Testis (tissue), 3 donors: ENCODE measurements around the gene SERTM2. TPM values are rescaled to one million over a fixed set of nuclear protein-coding genes. Genes with fewer than 3 reads are reported as not detected.
"Not testable (repeated sequence)": the region's sequence is repeated elsewhere in the genome, so short reads cannot be mapped to it uniquely, and the experiment has no call there.

Source experiments
- DNase-seq: peaks from one replicate; pipeline ENCODE4 v3.0.0-alpha.2; 2019
- H3K27ac ChIP-seq, 2 donors: fragments of 200-600 bp; sonication (generic); one replicate each; pipeline ENCODE4 v1.5.1; 2019
- H3K27me3 ChIP-seq: fragments of 200-600 bp; sonication (generic); one replicate; pipeline ENCODE4 v1.5.1; 2019
- H3K36me3 ChIP-seq: fragments of 200-600 bp; sonication (generic); one replicate; pipeline ENCODE4 v1.5.1; 2017; ENCODE audit warnings: low read depth; ENCODE audit errors: missing control alignments
- H3K4me1 ChIP-seq: fragments of 200-600 bp; sonication (generic); one replicate; pipeline ENCODE4 v1.5.1; 2019
- H3K4me3 ChIP-seq, 2 donors: fragments of 200-600 bp; sonication (generic); one replicate each; pipeline ENCODE4 v1.5.1; 2017 to 2019
- H3K9me3 ChIP-seq: fragments of 200-600 bp; sonication (generic); one replicate; pipeline ENCODE4 v1.5.1; 2017
- POLR2A ChIP-seq: fragments of 450-650 bp; IDR thresholded peaks from one replicate; pipeline ENCODE4 v1.6.1; 2017; ENCODE audit warnings: antibody characterized with exemption, mild to moderate bottlenecking, moderate library complexity
- WGBS, 2 donors: methylation state at CpG; one replicate each; pipeline ENCODE4 v1.1.5; 2018; 5-methylcytosine and 5-hydroxymethylcytosine counted together
- intact Hi-C: fragments of 100-400 bp; cut with DNase I; formaldehyde crosslinking; loops from one replicate; pipeline ENCODE4 v1.15.1; 2023; ENCODE audit warnings: low total_unique reads
- polyA plus RNA-seq: library from polyadenylated mRNA; stranded (reverse); fragments of 350-450 nt; fragmentation: Illumina TruSeq; extraction: RNeasy Lipid Tissue Mini Kit (QIAGEN cat#74804); gene quantifications from one replicate; pipeline ENCODE4 v1.2.3, GENCODE V29; 2014; ENCODE audit warnings: low read depth, low replicate concordance; ENCODE audit not compliant: insufficient read depth
- total RNA-seq, 2 donors: library from RNA; depleted of rRNA; stranded (reverse); fragments of >200 nt; gene quantifications; one replicate each; pipeline ENCODE4 v1.2.3, GENCODE V29; 2016
- TF ChIP-seq, protein P1 (sequence below), 3 experiments: fragments of 450-650 bp in 2 of 3; fragments of 200-600 bp in 1 of 3; sonication (generic) in 1 of 3; IDR thresholded peaks; one replicate each; pipeline ENCODE4 v1.5.1; 2016 to 2019; ENCODE audit warnings: antibody characterized with exemption in 3 of 3, mild to moderate bottlenecking in 2 of 3, moderate library complexity in 1 of 3

Gene SERTM2
- total and polyA plus RNA-seq, 3 donors from 2014 or later = 0.06 to 2.3 TPM; not detected in 1

DNA sequence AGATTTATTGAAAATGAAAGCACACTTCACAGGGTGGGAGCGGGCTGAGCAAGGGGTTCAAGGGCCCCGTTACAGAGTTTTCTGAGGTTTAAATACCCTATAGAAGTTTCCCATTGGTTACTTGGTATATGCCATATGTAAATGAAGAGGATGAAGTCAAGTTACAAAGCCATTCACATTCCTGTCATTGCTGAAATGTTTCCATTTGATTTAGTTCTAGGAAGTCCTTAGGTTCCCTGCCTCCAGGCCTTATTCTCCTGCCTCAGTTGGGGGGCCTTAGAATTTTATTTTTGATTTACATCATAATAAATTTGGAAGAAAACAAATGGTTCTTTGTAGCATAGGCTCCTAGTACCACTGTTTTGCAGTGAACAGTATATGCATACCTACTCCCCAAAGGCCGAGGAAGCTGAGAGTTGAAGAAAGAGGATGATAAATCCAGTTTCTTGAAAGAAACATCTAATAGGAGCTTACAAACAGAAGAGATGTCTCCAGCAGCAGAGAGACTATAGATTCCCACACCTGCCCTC is 31.8 kb downstream of the SERTM2 start:
- Histone ChIP-seq H3K27ac (no peak overlapping the region), H3K4me3 (no peak overlapping the region), H3K36me3 (no peaks in the 10 kb centered on the region), H3K4me1 (no peaks in the 10 kb centered on the region), H3K9me3 (no peaks in the 10 kb centered on the region), H3K27me3 (no peaks in the 10 kb centered on the region)
- TF ChIP-seq, protein P1, sequence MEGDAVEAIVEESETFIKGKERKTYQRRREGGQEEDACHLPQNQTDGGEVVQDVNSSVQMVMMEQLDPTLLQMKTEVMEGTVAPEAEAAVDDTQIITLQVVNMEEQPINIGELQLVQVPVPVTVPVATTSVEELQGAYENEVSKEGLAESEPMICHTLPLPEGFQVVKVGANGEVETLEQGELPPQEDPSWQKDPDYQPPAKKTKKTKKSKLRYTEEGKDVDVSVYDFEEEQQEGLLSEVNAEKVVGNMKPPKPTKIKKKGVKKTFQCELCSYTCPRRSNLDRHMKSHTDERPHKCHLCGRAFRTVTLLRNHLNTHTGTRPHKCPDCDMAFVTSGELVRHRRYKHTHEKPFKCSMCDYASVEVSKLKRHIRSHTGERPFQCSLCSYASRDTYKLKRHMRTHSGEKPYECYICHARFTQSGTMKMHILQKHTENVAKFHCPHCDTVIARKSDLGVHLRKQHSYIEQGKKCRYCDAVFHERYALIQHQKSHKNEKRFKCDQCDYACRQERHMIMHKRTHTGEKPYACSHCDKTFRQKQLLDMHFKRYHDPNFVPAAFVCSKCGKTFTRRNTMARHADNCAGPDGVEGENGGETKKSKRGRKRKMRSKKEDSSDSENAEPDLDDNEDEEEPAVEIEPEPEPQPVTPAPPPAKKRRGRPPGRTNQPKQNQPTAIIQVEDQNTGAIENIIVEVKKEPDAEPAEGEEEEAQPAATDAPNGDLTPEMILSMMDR (IDR thresholded peaks at IDR 0.05) = no peak
- TF ChIP-seq POLR2A = no peak
- intact Hi-C loops = no loop called here
- 78 to 98% methylated on average over 3 of the region's 3 CpGs for WGBS, 2 donors
- DNase-seq = no peak

DNA sequence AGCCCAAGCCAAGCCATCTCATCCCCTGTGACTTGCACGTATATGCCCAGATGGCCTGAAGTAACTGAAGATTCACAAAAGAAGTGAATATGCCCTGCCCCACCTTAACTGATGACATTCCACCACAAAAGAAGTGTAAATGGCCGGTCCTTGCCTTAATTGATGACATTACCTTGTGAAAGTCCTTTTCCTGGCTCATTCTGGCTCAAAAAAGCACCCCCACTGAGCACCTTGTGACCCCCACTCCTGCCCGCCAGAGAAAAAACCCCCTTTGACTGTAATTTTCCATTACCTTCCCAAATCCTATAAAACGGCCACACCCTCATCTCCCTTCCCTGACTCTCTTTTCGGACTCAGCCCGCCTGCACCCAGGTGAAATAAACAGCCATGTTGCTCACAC is 37.8 kb downstream of the SERTM2 start:
- intact Hi-C loops, H3K27me3 ChIP-seq, H3K36me3 ChIP-seq, H3K4me3 ChIP-seq, DNase-seq, H3K4me1 ChIP-seq, H3K27ac ChIP-seq, H3K9me3 ChIP-seq: not testable (repeated sequence)
- 84 to 87% methylated on average over 6 of the region's 6 CpGs for WGBS, 2 donors

DNA sequence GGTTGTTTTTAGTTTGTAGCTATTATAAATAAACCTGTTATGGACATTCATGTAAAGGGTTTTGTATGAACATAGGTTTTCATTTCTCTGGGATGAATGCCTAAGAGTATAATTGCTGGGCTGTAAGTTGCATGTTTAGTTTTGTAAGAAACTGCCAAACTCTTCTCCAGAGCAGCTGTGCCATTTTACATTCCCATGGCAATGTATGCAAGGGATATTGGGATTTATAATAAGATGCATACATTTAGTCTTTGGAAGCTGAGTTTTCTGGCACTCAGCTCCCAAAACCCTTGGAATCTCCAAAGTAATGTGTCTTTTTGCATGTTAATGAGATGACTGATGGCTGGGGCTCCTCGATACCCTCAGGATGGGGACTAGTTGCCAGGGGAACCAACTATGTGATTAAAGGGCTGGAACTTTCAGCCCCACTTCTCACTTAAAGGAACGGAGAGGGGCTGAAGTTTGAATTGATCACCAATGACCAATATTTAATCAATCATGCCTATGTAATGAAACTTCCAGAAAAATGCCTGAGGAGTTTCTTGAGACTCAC is 44.0 kb downstream of the SERTM2 start:
- H3K27me3 ChIP-seq = no peaks in the 10 kb centered on the region
- intact Hi-C loops = no loop called here
- no peak overlapping the region for H3K27ac ChIP-seq
- H3K4me3 ChIP-seq = no peak overlapping the region
- DNase-seq = no peak
- 79% methylated on average over 2 of the region's 2 CpGs for WGBS, 2 donors
- TF ChIP-seq POLR2A = no peak
- TF ChIP-seq, protein P1 (IDR thresholded peaks at IDR 0.05) = no peak
- H3K9me3 ChIP-seq = no peaks in the 10 kb centered on the region
- no peaks in the 10 kb centered on the region for H3K36me3 ChIP-seq
- H3K4me1 ChIP-seq = no peaks in the 10 kb centered on the region

DNA sequence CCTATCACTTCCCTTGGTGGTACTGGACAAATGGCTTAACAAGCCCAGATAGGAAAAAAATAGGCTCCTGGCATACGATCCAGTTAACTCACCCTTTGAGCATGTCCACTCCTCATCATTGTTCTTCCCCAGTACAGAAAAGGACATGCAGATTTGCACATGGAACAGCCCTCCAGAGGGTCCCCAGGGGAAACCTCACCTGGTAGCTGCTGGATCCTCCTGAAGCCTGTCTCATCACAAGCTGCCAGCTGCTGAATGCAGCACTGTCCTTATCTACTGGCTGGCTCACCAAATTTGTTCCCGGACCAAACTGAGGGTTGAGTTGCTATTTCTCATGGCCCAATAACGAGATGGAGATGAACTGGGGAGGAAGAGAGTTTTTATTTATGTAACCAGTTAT is 49.4 kb downstream of the SERTM2 start:
- Histone ChIP-seq H3K9me3 (no peaks in the 10 kb centered on the region), H3K27ac (no peak overlapping the region), H3K4me1 (no peaks in the 10 kb centered on the region), H3K36me3 (no peaks in the 10 kb centered on the region), H3K4me3 (no peak overlapping the region), H3K27me3 (no peaks in the 10 kb centered on the region)
- TF ChIP-seq POLR2A = no peak
- TF ChIP-seq, protein P1 (IDR thresholded peaks at IDR 0.05) = no peak
- WGBS, 2 donors = 66% methylated on average over 3 of the region's 3 CpGs; no CpG with 5 or more reads in 1 of the 2 donors
- intact Hi-C loops = no loop called here
- no peak for DNase-seq

DNA sequence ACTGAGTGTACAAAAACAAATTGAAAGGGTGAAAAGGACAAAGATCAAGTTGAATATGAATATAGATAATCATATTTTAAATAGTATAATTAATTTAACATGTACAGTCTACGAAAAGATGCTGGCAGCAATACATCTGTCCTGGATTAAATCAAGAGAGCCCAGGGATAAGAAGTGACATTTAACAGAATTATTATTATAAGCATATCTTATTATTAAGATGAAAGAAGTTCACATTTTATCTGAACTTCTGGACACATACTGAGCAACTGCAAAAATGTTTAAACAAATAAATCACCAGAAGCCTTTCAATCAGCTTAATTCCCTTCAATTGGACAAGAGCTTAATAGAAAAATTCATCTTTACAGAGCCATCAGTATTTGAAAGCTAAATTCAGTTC is 50.4 kb downstream of the SERTM2 start:
- intact Hi-C loops = no loop called here
- no peaks in the 10 kb centered on the region for H3K27me3 ChIP-seq
- 67% methylated on average over 1 of the region's 1 CpG for WGBS, 2 donors
- no peaks in the 10 kb centered on the region for H3K9me3 ChIP-seq
- no peak for DNase-seq
- TF ChIP-seq, protein P1 (IDR thresholded peaks at IDR 0.05) = no peak
- no peak for TF ChIP-seq POLR2A
- no peak overlapping the region for H3K4me3 ChIP-seq
- no peak overlapping the region for H3K27ac ChIP-seq
- no peaks in the 10 kb centered on the region for H3K4me1 ChIP-seq
- no peaks in the 10 kb centered on the region for H3K36me3 ChIP-seq
